ENCODE measurements around the gene IRF5.

The IRF5 gene

DNA sequence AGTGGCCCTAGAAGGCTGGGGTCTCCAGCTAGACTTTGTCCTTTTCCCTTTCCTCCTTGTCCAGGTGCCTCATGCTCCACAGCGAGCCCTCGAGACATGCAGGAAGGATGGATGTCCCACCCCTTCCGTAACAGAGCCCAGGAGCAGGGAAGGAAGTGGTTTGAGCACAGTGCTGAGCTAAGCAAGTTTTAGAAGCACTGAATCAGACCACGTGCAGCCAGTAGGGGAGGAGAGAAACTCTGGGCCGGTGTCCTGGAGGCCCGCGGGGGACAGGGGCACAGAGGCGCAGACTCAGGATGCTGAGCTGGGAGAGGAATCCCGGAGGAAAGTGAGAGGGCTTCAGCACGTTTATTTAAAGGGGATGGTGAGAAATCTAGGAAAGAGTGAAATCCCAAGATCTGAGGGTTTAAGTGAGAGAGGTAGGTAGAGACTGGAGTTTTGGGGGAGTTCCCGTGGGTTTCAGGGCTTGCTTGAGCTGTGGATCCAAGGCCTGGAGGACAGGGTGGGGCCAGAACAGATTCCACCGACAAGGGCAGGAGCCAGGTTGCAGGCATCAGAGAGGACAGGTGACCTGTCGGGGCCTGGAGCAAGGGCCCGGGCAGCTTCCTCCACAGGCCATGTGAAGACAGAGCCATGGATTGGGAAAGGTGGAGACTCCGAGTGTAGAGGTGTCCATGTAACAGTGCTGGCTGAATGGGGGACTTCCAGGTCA, 4.4 kb upstream of the IRF5 start:
- no peak for TF ChIP-seq Cebpa-rat (IDR thresholded peaks at IDR 0.05)
- Histone ChIP-seq H3K36me3 (no peaks in the 10 kb centered on the region), H3K9me3 (replicated peaks in 1 of 11) (no peaks in the 10 kb centered on the region), H3K4me2 (peak overlapping the region; percentile 69 to 98 (median 82)), H3K4me1 (peaks cover 40 to 66% (median 49%) of the 10 kb centered on the region in 10 experiments), H3K27me3 (peaks cover 18 to 44% (median 38%) of the 10 kb centered on the region in 11 experiments; a peak in 21 of 22 replicates), H3K9ac (peak overlapping the region in 3 of 11 experiments; percentile 1 to 40 (median 26); a peak in 2 of 22 replicates), H4K20me1 (peaks cover 0 to 5% (median 0%) of the 10 kb centered on the region in 11 experiments; a peak in 5 of 22 replicates), H3K4me3 (peak overlapping the region in 5 of 10 experiments; percentile 3 to 33 (median 14); a peak in 4 of 20 replicates), H3K27ac (peak overlapping the region in 10 of 11 experiments; percentile 16 to 69 (median 49); a peak in 17 of 22 replicates)

DNA sequence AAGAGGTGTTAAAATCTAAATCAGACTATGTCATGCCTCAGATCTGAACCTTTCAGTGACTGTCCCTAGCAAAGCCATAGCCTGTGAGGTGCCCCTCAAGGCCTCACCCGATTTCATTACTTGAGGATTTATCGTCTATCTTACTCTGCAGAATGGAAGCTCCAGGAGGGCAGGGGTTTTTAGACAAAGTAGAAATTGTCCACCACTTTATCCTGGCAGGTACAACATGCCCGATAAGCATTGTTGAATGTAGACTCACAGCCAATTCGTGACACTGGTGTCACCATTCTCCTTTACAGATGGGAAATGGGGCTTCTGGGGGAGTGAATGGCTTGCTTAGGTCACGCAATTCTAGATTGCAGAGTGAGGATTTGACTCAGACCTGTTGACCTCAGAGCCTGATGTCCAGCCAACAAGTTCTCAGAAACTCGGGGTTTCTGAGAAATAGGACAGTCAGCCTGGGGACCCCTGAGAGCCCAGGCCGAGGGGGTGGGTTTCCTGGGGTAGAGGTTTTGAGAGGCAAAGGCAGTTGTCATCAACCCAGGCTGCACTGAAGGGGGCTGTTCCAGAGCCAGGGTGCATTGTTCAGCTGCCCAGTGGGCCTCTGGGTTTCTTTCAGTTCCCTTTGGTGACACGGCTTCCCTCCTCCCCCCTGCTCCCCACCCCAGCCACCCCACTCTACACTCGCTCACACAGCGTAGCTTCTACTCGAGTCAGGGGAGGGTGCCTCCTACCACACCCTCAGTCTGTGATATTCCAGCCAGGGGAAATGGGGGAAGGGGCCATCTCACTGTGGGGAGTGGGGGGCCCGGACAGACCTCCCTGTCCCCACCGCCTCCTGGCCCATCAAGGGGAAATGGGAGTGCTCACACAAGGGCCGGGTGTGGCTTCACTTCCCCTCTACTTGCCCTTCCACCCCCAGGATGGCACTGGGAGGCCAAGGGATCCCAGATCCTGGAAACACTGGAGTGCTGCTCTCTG, 3.1 kb upstream of the IRF5 start:
- Histone ChIP-seq H3K4me3 (peak overlapping the region in 1 of 10 experiments; percentile 33; a peak in 3 of 20 replicates), H3K27ac (peak overlapping the region in 5 of 11 experiments; percentile 16 to 53 (median 42); a peak in 6 of 22 replicates), H4K20me1 (peaks cover 0 to 7% (median 0%) of the 10 kb centered on the region in 11 experiments; a peak in 5 of 22 replicates), H3K27me3 (peaks cover 18 to 57% (median 51%) of the 10 kb centered on the region in 11 experiments; a peak in 21 of 22 replicates), H3K4me1 (peaks cover 53 to 79% (median 62%) of the 10 kb centered on the region in 10 experiments), H3K36me3 (no peaks in the 10 kb centered on the region), H3K9ac (peak overlapping the region in 2 of 11 experiments; percentile 12 to 18; a peak in 2 of 22 replicates), H3K4me2 (peak overlapping the region; percentile 17 to 98 (median 82); a peak in 21 of 22 replicates), H3K9me3 (replicated peaks in 1 of 11) (no peaks in the 10 kb centered on the region)
- no peak for TF ChIP-seq Cebpa-rat (IDR thresholded peaks at IDR 0.05)

DNA sequence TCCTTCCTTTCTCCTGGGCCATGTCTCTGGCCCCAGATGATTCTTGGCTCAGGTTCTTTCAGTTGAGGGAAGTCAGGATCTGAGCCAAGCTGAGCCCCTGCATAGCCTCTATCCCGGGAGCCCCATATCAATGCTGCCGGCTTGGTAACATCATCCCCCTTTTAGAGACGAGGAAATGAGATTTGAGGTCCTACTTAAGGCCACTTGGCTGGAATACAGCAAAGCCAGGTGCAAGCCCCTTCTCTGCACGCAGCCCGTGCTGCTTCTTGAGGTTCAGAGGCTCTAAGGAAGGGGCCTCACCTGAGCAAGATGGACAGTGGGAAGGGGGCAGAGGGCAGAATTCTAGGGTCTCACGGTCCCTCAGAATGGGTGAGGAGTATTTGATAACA, 2.4 kb upstream of the IRF5 start:
- Histone ChIP-seq H3K9me3 (replicated peaks in 1 of 11) (no peaks in the 10 kb centered on the region), H3K4me1 (peaks cover 60 to 86% (median 68%) of the 10 kb centered on the region in 10 experiments), H3K27ac (peak overlapping the region in 2 of 11 experiments; percentile 42 to 53; a peak in 4 of 22 replicates), H4K20me1 (peaks cover 0 to 7% (median 0%) of the 10 kb centered on the region in 11 experiments; a peak in 5 of 22 replicates), H3K36me3 (no peaks in the 10 kb centered on the region), H3K27me3 (peaks cover 18 to 61% (median 54%) of the 10 kb centered on the region in 11 experiments; a peak in 21 of 22 replicates), H3K4me2 (peak overlapping the region in 7 of 11 experiments; percentile 76 to 98 (median 87); a peak in 12 of 22 replicates), H3K9ac (no peak overlapping the region; a peak in 1 of 22 replicates), H3K4me3 (no peak overlapping the region)
- TF ChIP-seq Cebpa-rat (IDR thresholded peaks at IDR 0.05): no peak

DNA sequence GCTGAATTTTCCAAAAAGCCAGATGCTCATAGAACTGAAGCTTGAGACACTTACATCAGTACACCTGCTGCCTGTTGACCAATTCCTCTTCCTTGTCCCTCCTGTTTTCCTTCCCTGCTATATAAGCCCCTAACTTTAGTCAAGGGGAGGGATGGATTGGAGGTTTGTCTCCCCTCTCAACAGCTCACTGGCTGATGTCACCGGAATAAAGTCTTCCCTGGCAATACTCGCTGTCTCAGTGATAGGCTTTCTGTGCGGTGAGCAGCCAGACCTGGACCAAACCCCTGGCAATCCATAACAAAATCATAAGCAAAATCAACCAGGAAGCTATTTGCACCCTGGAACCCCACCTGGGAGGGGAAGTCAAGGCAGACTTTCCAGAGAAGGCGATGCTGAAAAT, 929 bp upstream of the IRF5 start:
- Histone ChIP-seq H3K4me1 (peaks cover 74 to 92% (median 79%) of the 10 kb centered on the region in 10 experiments), H3K9me3 (replicated peaks in 1 of 11) (no peaks in the 10 kb centered on the region), H4K20me1 (peaks cover 0 to 8% (median 4%) of the 10 kb centered on the region in 11 experiments; a peak in 8 of 22 replicates), H3K27ac (no peak overlapping the region), H3K27me3 (peaks cover 18 to 61% (median 54%) of the 10 kb centered on the region in 11 experiments; a peak in 21 of 22 replicates), H3K4me3 (peak overlapping the region in 1 of 10 experiments; percentile 86; a peak in 1 of 20 replicates), H3K4me2 (peak overlapping the region in 4 of 11 experiments; percentile 91 to 97 (median 96); a peak in 7 of 22 replicates), H3K36me3 (peaks cover 0 to 4% (median 0%) of the 10 kb centered on the region in 11 experiments; a peak in 4 of 22 replicates), H3K9ac (0 out of 22 replicates have a peak overlapping the region, but pooled peaks of 1 of the 11 experiments have one; percentile 93)
- TF ChIP-seq Cebpa-rat (IDR thresholded peaks at IDR 0.05): no peak

DNA sequence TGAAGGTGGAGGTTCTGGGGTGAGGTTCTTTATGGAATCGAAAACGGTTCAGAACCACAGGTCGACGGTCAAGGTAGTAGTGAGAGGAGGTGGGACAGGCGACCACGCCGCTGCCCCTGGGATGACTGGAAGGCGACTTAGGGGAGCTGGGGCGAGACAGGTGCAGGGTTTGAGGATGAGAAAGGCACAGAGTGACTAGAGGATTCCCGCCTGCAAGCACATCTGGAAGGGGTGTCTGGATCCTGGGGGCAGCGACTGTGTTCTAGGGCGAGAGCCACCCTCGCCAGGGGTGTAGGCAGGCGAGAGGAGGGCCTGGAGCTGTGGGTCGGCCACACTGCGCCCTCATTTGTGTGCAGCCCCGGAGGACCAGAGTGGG, 468 bp upstream of the IRF5 start:
- Histone ChIP-seq H3K27ac (peak overlapping the region in 3 of 11 experiments; percentile 71 to 85 (median 84); a peak in 5 of 22 replicates), H3K27me3 (peaks cover 18 to 61% (median 54%) of the 10 kb centered on the region in 11 experiments; a peak in 21 of 22 replicates), H3K9ac (peak overlapping the region in 4 of 11 experiments; percentile 76 to 93 (median 86); a peak in 7 of 22 replicates), H3K36me3 (peaks cover 0 to 9% (median 0%) of the 10 kb centered on the region in 11 experiments; a peak in 5 of 22 replicates), H3K4me3 (peak overlapping the region in 8 of 10 experiments; percentile 58 to 92 (median 70); a peak in 12 of 20 replicates), H3K4me2 (peak overlapping the region; percentile 88 to 99 (median 95); a peak in 20 of 22 replicates), H3K9me3 (replicated peaks in 1 of 11) (no peaks in the 10 kb centered on the region), H3K4me1 (peaks cover 74 to 92% (median 80%) of the 10 kb centered on the region in 10 experiments), H4K20me1 (peaks cover 0 to 12% (median 4%) of the 10 kb centered on the region in 11 experiments; a peak in 8 of 22 replicates)
- TF ChIP-seq Cebpa-rat (IDR thresholded peaks at IDR 0.05): no peak

DNA sequence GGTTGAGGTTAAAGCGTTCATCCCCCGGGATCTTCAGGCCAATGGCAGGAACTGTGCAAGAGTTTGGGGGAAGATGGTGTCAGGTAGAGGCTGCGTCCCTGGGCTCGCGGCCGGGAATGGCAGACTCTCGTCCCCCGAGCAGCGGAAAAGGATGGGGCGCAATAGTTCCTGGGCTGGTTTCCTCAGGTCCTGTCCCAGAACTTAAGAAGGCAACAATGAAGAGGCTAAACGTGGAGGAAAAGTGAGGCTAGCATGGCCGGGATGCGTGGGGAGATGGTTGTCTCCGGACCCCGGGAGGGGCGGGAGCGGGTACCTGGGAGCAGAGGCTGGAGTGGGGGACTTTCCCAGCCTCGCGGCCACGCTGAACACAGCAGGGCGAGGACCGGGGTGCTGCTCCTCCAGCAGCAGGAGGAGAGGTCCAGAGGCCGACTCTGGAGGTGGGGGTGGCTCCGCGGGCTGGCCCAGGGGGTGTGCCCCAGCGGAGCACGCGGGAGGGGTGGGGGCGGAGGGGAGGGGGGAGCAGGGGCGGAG, 882 bp downstream of the IRF5 start:
- Histone ChIP-seq H3K9me3 (replicated peaks in 1 of 11) (no peaks in the 10 kb centered on the region), H3K27me3 (peaks cover 18 to 61% (median 54%) of the 10 kb centered on the region in 11 experiments; a peak in 21 of 22 replicates), H3K27ac (peak overlapping the region in 5 of 11 experiments; percentile 29 to 85 (median 71); a peak in 8 of 22 replicates), H3K36me3 (peaks cover 0 to 22% (median 0%) of the 10 kb centered on the region in 11 experiments; a peak in 5 of 22 replicates), H3K4me3 (peak overlapping the region; percentile 58 to 92 (median 64)), H3K4me2 (peak overlapping the region; percentile 88 to 99 (median 95)), H3K4me1 (peaks cover 61 to 89% (median 71%) of the 10 kb centered on the region in 10 experiments), H4K20me1 (peaks cover 0 to 25% (median 4%) of the 10 kb centered on the region in 11 experiments; a peak in 9 of 22 replicates), H3K9ac (peak overlapping the region in 10 of 11 experiments; percentile 42 to 93 (median 66); a peak in 20 of 22 replicates)
- no peak for TF ChIP-seq Cebpa-rat (IDR thresholded peaks at IDR 0.05)

DNA sequence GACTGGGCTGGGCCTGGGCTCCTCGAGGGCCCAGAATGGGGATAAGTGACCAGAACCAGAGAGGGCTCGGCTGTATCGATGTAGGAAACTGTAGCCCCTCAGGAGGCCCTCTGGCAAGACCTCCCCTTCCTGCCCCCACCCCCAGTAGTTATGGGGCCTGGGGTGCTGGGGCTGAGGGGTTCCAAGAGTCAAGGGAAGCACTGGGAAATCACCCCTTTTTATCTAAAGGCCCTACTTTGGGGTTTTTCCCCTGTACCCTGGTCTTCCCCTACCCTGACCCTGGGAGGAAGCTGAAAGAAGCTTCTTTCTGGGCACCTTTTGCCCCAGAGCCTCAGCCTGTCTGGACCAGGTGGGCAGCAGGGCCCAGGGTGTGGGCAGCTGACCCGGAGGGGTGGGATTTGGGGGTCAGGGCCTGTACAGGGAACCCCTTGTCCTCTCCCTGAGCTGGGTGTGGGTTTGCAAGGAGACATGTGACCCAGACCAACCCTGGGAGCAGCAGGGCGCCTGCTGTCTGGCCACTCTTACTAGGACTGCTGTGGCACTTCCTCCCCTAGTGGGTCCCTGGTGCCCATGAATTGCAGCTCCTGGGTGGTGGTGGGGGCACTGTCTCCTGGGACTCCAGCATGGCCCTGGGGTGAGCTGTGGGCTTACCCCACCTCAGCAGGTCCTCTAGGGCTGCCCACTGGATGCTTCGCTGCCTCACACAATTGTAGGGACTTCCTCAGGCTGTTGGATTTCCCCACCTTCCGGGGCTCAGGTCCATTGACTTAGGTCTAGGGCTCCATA, 1.5 kb downstream of the IRF5 start:
- H3K27ac ChIP-seq: peak overlapping the region in 5 of 11 experiments; percentile 69 to 77 (median 72); a peak in 11 of 22 replicates
- peak overlapping the region; percentile 88 to 99 (median 96) for H3K4me2 ChIP-seq
- H3K27me3 ChIP-seq: peaks cover 18 to 60% (median 54%) of the 10 kb centered on the region in 11 experiments; a peak in 21 of 22 replicates
- peaks cover 0 to 31% (median 4%) of the 10 kb centered on the region in 11 experiments; a peak in 9 of 22 replicates for H4K20me1 ChIP-seq
- peaks cover 0 to 28% (median 0%) of the 10 kb centered on the region in 11 experiments; a peak in 5 of 22 replicates for H3K36me3 ChIP-seq
- no peak for TF ChIP-seq Cebpa-rat (IDR thresholded peaks at IDR 0.05)
- H3K9me3 ChIP-seq (replicated peaks in 1 of 11): no peaks in the 10 kb centered on the region
- peaks cover 60 to 89% (median 71%) of the 10 kb centered on the region in 10 experiments for H3K4me1 ChIP-seq
- peak overlapping the region in 7 of 11 experiments; percentile 13 to 90 (median 56); a peak in 10 of 22 replicates for H3K9ac ChIP-seq
- peak overlapping the region in 7 of 10 experiments; percentile 13 to 92 (median 77); a peak in 12 of 20 replicates for H3K4me3 ChIP-seq
